Activated T-helper 17 cell treated with anti-CD3 and anti-CD28 coated beads, Interleukin-2, amount 50 U/mL, for 72 hours (primary cell): ENCODE results near the gene SH3PXD2B. TPM values are rescaled to one million over a fixed set of nuclear protein-coding genes. Genes with fewer than 3 reads are reported as not detected.

Experiments
- ATAC-seq: fragments of 150-1000 bp; cut with Tn5 transposase; replicated peaks from 2 replicates; pipeline ENCODE4 v1.10.0; 2021; ENCODE audit warnings: mild to moderate bottlenecking, moderate library complexity
- H3K27ac Mint-ChIP-seq: one replicate; pipeline ENCODE4 v1.8.0; 2022; ENCODE audit warnings: mixed read lengths
- H3K27me3 Mint-ChIP-seq: one replicate; pipeline ENCODE4 v1.8.0; 2022; ENCODE audit warnings: mixed read lengths
- H3K36me3 Mint-ChIP-seq: one replicate; pipeline ENCODE4 v1.8.0; 2022; ENCODE audit warnings: low read depth, mild to moderate bottlenecking, mixed read lengths
- H3K4me1 Mint-ChIP-seq: one replicate; pipeline ENCODE4 v1.8.0; 2022; ENCODE audit warnings: mixed read lengths
- H3K4me3 Mint-ChIP-seq: one replicate; pipeline ENCODE4 v1.8.0; 2022; ENCODE audit warnings: mild to moderate bottlenecking, mixed read lengths
- H3K9me3 Mint-ChIP-seq: one replicate; pipeline ENCODE4 v1.8.0; 2022; ENCODE audit warnings: mixed read lengths
- total RNA-seq, 2 donors: library from RNA; stranded (reverse); gene quantifications; one replicate each; pipeline ENCODE4 v1.2.3, GENCODE V29; 2022

Gene SH3PXD2B
- total RNA-seq, 2 donors from 2014 or later: 0.08 to 0.09 TPM

DNA sequence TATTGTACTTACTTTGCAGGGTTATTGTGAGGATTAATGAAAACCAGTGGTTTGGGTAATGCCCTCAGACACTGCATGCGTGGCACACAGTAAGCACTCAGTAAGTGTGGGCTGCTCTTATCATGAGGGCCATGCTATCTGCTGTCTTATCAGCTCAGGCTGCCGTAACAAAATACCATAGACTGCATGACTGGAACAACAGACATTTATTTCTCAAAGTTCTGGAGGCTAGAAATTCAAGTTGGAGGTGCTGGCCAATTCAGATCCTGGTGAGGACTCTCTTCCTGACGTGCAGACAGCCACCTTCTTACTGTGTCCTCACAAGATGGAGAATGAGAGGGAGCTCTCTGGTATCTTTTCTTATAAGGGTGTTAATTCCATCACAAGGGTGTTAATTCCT, 23.9 kb upstream of the SH3PXD2B start:
- peaks cover 11% of the 10 kb centered on the region for H3K27me3 Mint-ChIP-seq
- H3K4me3 Mint-ChIP-seq: no peak overlapping the region
- H3K4me1 Mint-ChIP-seq: no peaks in the 10 kb centered on the region
- no peak overlapping the region for H3K27ac Mint-ChIP-seq
- no peaks in the 10 kb centered on the region for H3K9me3 Mint-ChIP-seq
- no peaks in the 10 kb centered on the region for H3K36me3 Mint-ChIP-seq
- no peak for ATAC-seq

- H3K27me3 Mint-ChIP-seq: peaks cover 13% of the 10 kb centered on the region
- ATAC-seq: no peak
- no peak overlapping the region for H3K4me3 Mint-ChIP-seq
- H3K4me1 Mint-ChIP-seq: no peaks in the 10 kb centered on the region
- no peaks in the 10 kb centered on the region for H3K9me3 Mint-ChIP-seq
- no peak overlapping the region for H3K27ac Mint-ChIP-seq
- H3K36me3 Mint-ChIP-seq: no peaks in the 10 kb centered on the region
Measured at GRCh38 chr5:172477466-172477865, 23.1 kb upstream of the SH3PXD2B start.

GRCh38 chr5:172474293-172474692, 20.0 kb upstream of the SH3PXD2B start:
- Mint-ChIP-seq H3K27me3 (peaks cover 20% of the 10 kb centered on the region), H3K36me3 (no peaks in the 10 kb centered on the region), H3K4me1 (no peaks in the 10 kb centered on the region), H3K9me3 (no peaks in the 10 kb centered on the region), H3K27ac (no peak overlapping the region), H3K4me3 (no peak overlapping the region)
- ATAC-seq: no peak

DNA sequence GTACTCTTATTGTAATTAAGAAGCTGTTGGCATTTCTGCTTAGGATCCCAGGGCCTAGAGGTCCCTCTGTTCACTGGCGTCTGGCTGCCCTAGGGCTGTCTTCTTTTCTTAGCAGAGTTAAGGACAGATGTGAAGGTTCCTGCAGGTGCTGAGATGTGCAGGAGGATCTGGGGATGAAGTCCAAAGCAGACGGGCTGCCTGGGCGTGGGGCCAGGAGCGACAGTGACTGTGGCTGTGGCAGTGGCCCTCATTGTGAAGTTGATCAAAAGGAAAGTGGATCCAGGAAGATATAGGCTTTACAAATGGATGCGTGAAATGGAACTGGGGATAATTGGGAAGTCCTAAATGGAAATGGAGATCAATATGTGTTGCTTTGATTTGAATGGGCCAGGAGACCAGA, 19.1 kb upstream of the SH3PXD2B start:
- H3K9me3 Mint-ChIP-seq: no peaks in the 10 kb centered on the region
- H3K4me3 Mint-ChIP-seq: no peak overlapping the region
- no peak overlapping the region for H3K27ac Mint-ChIP-seq
- H3K36me3 Mint-ChIP-seq: no peaks in the 10 kb centered on the region
- H3K4me1 Mint-ChIP-seq: no peaks in the 10 kb centered on the region
- H3K27me3 Mint-ChIP-seq: peaks cover 23% of the 10 kb centered on the region
- no peak for ATAC-seq

GRCh38 chr5:172469697-172470096, 15.4 kb upstream of the SH3PXD2B start:
- peaks cover 21% of the 10 kb centered on the region for H3K27me3 Mint-ChIP-seq
- no peak for ATAC-seq
- no peaks in the 10 kb centered on the region for H3K9me3 Mint-ChIP-seq
- H3K4me3 Mint-ChIP-seq: no peak overlapping the region
- H3K36me3 Mint-ChIP-seq: no peaks in the 10 kb centered on the region
- H3K4me1 Mint-ChIP-seq: no peaks in the 10 kb centered on the region
- no peak overlapping the region for H3K27ac Mint-ChIP-seq

- Mint-ChIP-seq H3K9me3 (no peaks in the 10 kb centered on the region), H3K36me3 (no peaks in the 10 kb centered on the region)
- ATAC-seq: no peak
Measured at GRCh38 chr5:172466062-172466461, 11.7 kb upstream of the SH3PXD2B start.

GRCh38 chr5:172463031-172463430, 8.7 kb upstream of the SH3PXD2B start:
- Mint-ChIP-seq H3K4me1 (no peaks in the 10 kb centered on the region), H3K4me3 (no peak overlapping the region), H3K36me3 (no peaks in the 10 kb centered on the region), H3K27me3 (peaks cover 6% of the 10 kb centered on the region), H3K9me3 (no peaks in the 10 kb centered on the region), H3K27ac (no peak overlapping the region)
- no peak for ATAC-seq

More at GRCh38 chr5:172466062-172466461, 11.7 kb upstream of the SH3PXD2B start:
- Mint-ChIP-seq H3K27me3 (peaks cover 10% of the 10 kb centered on the region), H3K27ac (no peak overlapping the region), H3K4me3 (no peak overlapping the region), H3K4me1 (no peaks in the 10 kb centered on the region)

GRCh38 chr5:172459783-172460165, 5.4 kb upstream of the SH3PXD2B start:
- ATAC-seq: no peak
- peaks cover 13% of the 10 kb centered on the region for H3K27me3 Mint-ChIP-seq
- H3K27ac Mint-ChIP-seq: no peak overlapping the region
- H3K9me3 Mint-ChIP-seq: no peaks in the 10 kb centered on the region
- H3K36me3 Mint-ChIP-seq: no peaks in the 10 kb centered on the region
- no peak overlapping the region for H3K4me3 Mint-ChIP-seq
- H3K4me1 Mint-ChIP-seq: peaks cover 2% of the 10 kb centered on the region

DNA sequence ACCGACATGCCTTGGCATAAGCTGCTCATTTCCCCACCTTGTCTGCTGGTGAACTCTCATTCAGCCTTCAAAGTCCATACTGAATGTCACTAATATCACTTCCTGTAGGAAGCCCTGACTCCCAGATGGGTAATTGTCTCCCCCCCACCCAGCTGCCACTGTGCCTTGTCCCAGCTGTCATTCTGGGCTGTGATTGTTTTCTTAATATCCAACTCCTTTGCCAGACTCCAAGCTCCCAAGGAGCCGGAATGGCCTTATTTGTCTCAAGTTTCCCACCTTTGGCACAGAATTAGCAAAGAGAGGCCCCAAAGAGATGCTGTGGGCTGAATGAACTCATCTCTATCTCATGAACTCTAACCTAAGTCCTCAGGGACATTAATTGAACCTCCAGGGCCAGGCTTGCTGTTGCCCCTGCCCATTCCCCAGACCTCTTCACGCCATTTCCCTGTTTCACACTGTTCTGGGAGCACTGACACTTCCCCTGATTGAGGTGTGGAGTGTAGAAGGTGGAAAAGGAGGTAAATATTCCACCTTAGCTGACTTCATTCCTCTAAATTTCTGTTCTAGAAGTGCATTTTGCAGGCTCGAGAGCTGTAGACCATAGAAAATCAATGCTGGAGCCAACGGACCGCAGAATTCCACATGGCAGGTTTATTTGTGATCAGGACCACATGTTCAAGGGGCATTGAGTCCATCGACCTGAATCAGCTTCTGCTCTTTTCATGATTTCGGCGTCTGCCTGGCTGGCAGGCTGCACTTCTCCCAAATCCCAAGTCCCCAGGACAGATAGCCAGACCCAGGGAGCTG, 4.9 kb upstream of the SH3PXD2B start:
- no peak for ATAC-seq
- Mint-ChIP-seq H3K27me3 (peaks cover 15% of the 10 kb centered on the region), H3K4me1 (peaks cover 5% of the 10 kb centered on the region), H3K36me3 (no peaks in the 10 kb centered on the region), H3K9me3 (no peaks in the 10 kb centered on the region), H3K27ac (no peak overlapping the region), H3K4me3 (no peak overlapping the region)

GRCh38 chr5:172456076-172456722, 1.9 kb upstream of the SH3PXD2B start:
- no peak overlapping the region for H3K4me3 Mint-ChIP-seq
- no peak for ATAC-seq
- H3K9me3 Mint-ChIP-seq: no peaks in the 10 kb centered on the region
- peaks cover 27% of the 10 kb centered on the region for H3K27me3 Mint-ChIP-seq
- H3K27ac Mint-ChIP-seq: no peak overlapping the region
- H3K36me3 Mint-ChIP-seq: no peaks in the 10 kb centered on the region
- peaks cover 5% of the 10 kb centered on the region for H3K4me1 Mint-ChIP-seq

GRCh38 chr5:172455511-172456061, 1.3 kb upstream of the SH3PXD2B start:
- H3K9me3 Mint-ChIP-seq: no peaks in the 10 kb centered on the region
- H3K4me1 Mint-ChIP-seq: peaks cover 5% of the 10 kb centered on the region
- H3K27me3 Mint-ChIP-seq: peaks cover 31% of the 10 kb centered on the region
- H3K4me3 Mint-ChIP-seq: peak overlapping the region; percentile 72
- ATAC-seq: no peak
- no peaks in the 10 kb centered on the region for H3K36me3 Mint-ChIP-seq
- H3K27ac Mint-ChIP-seq: no peak overlapping the region

GRCh38 chr5:172455087-172455381, 709 bp upstream of the SH3PXD2B start:
- H3K9me3 Mint-ChIP-seq: no peaks in the 10 kb centered on the region
- no peak for ATAC-seq
- H3K27ac Mint-ChIP-seq: no peak overlapping the region
- peaks cover 5% of the 10 kb centered on the region for H3K4me1 Mint-ChIP-seq
- no peaks in the 10 kb centered on the region for H3K36me3 Mint-ChIP-seq
- peak overlapping the region; percentile 72 for H3K4me3 Mint-ChIP-seq
- peaks cover 31% of the 10 kb centered on the region for H3K27me3 Mint-ChIP-seq

GRCh38 chr5:172453986-172454357, 353 bp downstream of the SH3PXD2B start:
- ATAC-seq: no peak
- Mint-ChIP-seq H3K36me3 (no peaks in the 10 kb centered on the region), H3K9me3 (no peaks in the 10 kb centered on the region), H3K4me1 (peaks cover 5% of the 10 kb centered on the region), H3K27ac (no peak overlapping the region), H3K27me3 (peaks cover 32% of the 10 kb centered on the region), H3K4me3 (peak overlapping the region; percentile 50)

DNA sequence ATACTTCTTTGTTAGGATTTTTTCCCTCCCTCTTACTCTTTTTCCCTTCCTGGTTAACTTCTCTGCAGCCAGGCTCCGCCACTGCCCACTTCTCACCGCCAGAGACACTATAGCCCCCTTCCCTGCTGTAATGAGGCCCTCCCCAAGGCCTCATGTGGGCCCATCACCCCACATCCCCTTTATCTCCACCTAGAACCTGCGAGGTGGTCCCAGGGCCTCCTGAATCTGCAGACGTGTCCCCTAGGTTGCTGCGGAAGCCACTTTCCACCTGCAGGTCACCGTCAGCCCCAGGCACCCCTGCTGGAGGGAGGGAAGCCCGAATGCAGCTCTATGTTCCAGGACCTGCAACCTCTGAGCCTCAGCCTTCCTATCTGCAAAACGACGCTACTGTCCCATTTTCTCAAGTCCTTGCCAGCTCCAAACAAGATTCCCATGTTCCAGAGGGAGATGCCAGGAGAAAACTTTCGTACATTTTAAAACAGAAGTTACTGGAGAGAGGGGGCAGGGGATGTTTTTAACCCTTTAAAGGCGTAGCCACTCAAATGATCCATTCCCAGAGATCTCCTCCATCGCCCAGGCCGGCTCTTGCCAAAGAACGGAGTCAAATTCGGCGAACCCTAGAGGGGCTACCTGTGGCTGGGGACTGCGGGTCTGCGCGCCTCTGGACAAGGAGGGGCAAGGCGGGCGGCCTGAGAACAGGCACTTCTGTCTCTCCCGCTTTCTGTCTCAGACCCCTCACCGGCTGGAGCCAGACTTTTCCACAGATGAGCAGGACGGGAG, 929 bp downstream of the SH3PXD2B start:
- Mint-ChIP-seq H3K4me3 (peak overlapping the region; percentile 50), H3K4me1 (peaks cover 5% of the 10 kb centered on the region), H3K27me3 (peaks cover 38% of the 10 kb centered on the region), H3K36me3 (no peaks in the 10 kb centered on the region), H3K27ac (no peak overlapping the region), H3K9me3 (no peaks in the 10 kb centered on the region)
- ATAC-seq: no peak
